ENCODE measurements around the gene KRTAP5-3. TPM values are rescaled to one million over a fixed set of nuclear protein-coding genes. Genes with fewer than 3 reads are reported as not detected.

KRTAP5-3 gene
- total RNA-seq, 4 donors from 2014 or later, result not detected

DNA sequence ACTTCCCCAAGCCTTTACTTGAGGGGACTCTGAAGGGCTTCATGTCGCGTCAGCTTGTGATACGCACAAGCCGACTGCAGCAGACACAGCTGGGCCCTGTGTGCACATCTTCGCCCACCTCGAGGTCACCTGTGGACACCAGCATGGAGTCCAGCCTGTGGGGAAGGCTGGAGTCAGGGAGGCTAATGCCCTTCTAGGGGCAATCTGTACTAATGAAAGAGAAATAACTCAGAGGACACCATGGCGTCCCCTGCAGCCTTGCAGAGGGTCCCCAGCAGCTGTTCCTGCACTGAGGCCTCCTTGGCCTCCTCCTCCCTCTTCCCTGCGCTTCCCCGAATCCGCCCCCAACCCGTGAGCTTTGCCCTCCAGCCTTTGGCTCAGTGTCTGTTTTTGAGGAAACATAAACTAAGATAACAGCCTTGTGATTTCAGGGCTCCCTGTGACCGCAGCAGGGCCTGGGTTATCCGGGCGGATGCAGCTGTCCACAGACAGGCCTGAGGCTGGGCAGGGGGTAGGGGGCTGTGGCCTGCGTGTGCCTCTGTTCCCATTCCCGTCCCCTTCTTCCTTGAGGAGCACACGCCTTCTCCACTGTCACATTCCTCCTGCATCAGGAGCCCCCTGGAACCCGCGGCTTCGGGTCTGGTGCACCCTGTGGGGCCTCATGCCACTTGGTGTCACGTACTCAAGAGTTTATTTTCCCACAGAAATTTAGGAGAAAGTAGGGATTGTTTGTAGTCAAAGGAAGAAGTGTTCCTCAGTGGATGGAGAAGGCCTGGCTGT lies 46.3 kb upstream of the KRTAP5-3 start:
- H3K9me3 ChIP-seq, result no peaks in the 10 kb centered on the region
- H3K36me3 ChIP-seq, result no peaks in the 10 kb centered on the region
- no peak for TF ChIP-seq EP300 (IDR thresholded peaks at IDR 0.05)
- no peak for TF ChIP-seq POLR2A (IDR thresholded peaks at IDR 0.05)
- TF ChIP-seq, protein P1, sequence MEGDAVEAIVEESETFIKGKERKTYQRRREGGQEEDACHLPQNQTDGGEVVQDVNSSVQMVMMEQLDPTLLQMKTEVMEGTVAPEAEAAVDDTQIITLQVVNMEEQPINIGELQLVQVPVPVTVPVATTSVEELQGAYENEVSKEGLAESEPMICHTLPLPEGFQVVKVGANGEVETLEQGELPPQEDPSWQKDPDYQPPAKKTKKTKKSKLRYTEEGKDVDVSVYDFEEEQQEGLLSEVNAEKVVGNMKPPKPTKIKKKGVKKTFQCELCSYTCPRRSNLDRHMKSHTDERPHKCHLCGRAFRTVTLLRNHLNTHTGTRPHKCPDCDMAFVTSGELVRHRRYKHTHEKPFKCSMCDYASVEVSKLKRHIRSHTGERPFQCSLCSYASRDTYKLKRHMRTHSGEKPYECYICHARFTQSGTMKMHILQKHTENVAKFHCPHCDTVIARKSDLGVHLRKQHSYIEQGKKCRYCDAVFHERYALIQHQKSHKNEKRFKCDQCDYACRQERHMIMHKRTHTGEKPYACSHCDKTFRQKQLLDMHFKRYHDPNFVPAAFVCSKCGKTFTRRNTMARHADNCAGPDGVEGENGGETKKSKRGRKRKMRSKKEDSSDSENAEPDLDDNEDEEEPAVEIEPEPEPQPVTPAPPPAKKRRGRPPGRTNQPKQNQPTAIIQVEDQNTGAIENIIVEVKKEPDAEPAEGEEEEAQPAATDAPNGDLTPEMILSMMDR (IDR thresholded peaks at IDR 0.05), result no peak
- H3K4me3 ChIP-seq, result no peak overlapping the region
- H3K27ac ChIP-seq, result no peak overlapping the region
- peaks cover 0 to 11% of the 10 kb centered on the region in 2 donors for H3K27me3 ChIP-seq
- WGBS, 2 donors, result 59 to 66% methylated on average over 20 to 21 of the region's 21 CpGs
- H3K4me1 ChIP-seq, result peaks cover 0 to 9% (median 0%) of the 10 kb centered on the region in 4 donors
- no peak for DNase-seq (ENCODE audit: low spot score in 2 of 2)

DNA sequence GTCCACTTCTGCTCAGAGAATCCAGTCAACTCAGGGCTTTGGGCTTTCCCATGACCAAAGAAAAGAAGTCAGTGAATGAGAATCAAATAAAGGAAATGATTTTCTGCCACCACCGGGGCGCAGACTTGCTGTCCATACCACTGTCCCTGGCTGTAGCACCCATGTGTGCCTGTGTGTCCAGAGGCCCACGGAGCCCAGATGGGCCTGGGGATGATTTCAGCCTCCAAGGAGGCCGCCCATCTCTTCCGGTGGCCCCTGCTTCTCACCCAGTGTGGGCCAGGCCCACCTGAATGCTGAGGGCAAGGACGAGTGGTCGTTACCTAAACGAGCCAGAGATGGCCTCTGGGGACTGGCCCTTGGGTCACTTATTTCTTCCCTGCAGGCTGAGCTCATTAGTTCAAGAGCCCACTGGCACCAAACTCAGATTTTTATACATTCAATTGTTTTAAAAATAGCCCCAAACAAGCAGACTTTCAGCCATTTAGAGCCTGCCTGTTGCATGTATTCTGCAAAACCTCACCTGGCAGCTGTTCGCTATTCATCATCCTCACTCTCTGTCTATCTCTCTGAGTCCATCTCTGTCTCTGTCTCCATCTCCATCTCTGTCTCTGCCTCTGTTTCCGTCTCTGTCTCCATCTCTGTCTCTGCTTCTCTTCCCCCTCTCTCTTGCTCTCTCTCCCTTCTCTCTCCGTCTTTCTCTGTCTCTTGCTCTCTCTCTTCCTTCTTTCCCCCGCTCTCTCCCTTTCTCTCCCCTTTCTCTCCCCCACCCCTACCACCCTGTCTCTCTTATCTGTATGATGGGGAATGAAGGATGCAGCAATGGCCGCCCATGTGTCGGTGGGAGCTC lies 45.5 kb upstream of the KRTAP5-3 start:
- Histone ChIP-seq H3K36me3 (no peaks in the 10 kb centered on the region), H3K27me3 (peaks cover 0 to 11% of the 10 kb centered on the region in 2 donors), H3K9me3 (no peaks in the 10 kb centered on the region), H3K4me3 (no peak overlapping the region), H3K27ac (no peak overlapping the region), H3K4me1 (peaks cover 0 to 9% (median 0%) of the 10 kb centered on the region in 4 donors)
- no peak for DNase-seq (ENCODE audit: low spot score in 2 of 2)
- 84 to 86% methylated on average over 14 of the region's 14 CpGs for WGBS, 2 donors
- TF ChIP-seq, protein P1 (IDR thresholded peaks at IDR 0.05), result no peak
- TF ChIP-seq EP300 (IDR thresholded peaks at IDR 0.05) (no peak), POLR2A (IDR thresholded peaks at IDR 0.05) (no peak)

DNA sequence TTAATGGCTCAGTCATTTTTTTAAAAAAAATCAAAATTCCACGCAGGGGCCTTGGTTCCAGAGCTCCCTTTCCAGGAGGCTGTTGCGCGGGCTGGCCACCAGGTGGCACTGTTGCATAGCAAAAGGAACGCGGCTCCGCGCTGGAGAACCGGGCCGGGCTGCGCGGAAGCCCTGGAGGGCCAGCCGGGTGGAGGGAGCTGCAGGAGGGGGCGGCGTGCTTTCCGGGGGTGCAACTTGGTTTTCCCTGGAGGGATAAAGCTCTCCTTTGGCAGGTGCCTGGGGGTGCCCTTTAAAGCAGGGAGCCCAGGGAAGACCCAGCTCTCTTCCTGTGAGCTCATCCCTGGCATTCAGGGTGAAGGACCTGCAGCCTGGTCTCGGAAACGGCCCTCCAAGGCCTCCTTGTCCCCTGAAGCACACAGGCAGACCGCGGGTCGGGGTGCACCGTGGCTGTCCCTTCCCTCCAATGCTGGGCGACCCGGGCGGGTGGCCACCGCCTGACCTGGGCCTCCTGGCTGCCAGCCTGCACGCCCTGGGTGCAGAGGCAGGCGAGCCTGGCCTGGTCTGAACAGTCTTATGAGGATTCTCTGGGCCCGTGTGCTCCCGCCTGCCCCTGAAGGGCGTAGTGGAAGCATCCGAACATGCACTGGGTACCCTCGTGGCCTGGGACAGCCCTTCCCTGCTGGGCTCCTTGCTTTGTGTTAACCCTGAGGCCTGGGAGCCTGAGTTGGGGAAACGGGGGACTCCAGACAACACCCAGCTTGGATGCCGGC lies 44.7 kb upstream of the KRTAP5-3 start:
- Histone ChIP-seq H3K27me3 (peaks cover 0 to 11% of the 10 kb centered on the region in 2 donors), H3K4me1 (peaks cover 0 to 9% (median 0%) of the 10 kb centered on the region in 4 donors), H3K27ac (no peak overlapping the region), H3K36me3 (no peaks in the 10 kb centered on the region), H3K9me3 (no peaks in the 10 kb centered on the region), H3K4me3 (no peak overlapping the region)
- 29 to 35% methylated on average over 26 to 29 of the region's 34 CpGs for WGBS, 2 donors
- TF ChIP-seq EP300 (IDR thresholded peaks at IDR 0.05), result no peak
- TF ChIP-seq, protein P1 (IDR thresholded peaks at IDR 0.05), result peak; percentile 94 to 99 (median 96)
- peak; percentile 68 to 84 for DNase-seq (ENCODE audit: low spot score in 2 of 2)

DNA sequence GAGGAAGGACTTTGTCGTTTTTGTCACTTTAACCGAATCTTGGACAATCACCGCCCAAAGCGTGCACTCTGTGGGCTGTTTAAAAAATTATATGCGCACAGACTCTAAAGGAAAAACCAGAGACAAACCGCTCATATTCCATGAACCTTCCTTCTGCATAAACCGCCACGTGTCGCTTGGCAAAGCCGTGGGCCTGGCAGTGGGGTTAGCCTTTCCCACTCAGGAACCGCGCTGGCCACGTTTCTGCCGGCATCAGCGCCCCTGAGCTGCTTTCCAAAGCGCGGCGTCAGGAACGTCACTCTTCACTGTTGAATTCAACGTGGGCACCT lies 44.1 kb upstream of the KRTAP5-3 start:
- Histone ChIP-seq H3K9me3 (no peaks in the 10 kb centered on the region), H3K36me3 (no peaks in the 10 kb centered on the region), H3K27ac (no peak overlapping the region), H3K27me3 (peaks cover 0 to 11% of the 10 kb centered on the region in 2 donors), H3K4me3 (no peak overlapping the region), H3K4me1 (peaks cover 0 to 9% (median 0%) of the 10 kb centered on the region in 4 donors)
- TF ChIP-seq, protein P1 (IDR thresholded peaks at IDR 0.05), result no peak
- TF ChIP-seq EP300 (IDR thresholded peaks at IDR 0.05), result no peak
- no peak for TF ChIP-seq POLR2A (IDR thresholded peaks at IDR 0.05)
- no peak for DNase-seq (ENCODE audit: low spot score in 2 of 2)
- 54 to 55% methylated on average over 20 of the region's 20 CpGs for WGBS, 2 donors
